ENCODE results near the gene NUDT2.

- TF ChIP-seq POLR2A (IDR thresholded peaks at IDR 0.05; ENCODE audit: low read length) (no peak), GATA1 (IDR thresholded peaks at IDR 0.05; ENCODE audit: low read depth, low read length) (no peak)
These were observed 19.2 kb upstream of the NUDT2 start for GRCh38 chr9:34310215-34310614.
